Lower leg skin (tissue), 4 donors: ENCODE data around the gene MVP. TPM values are rescaled to one million over a fixed set of nuclear protein-coding genes. Genes with fewer than 3 reads are reported as not detected.
A peak's percentile ranks its signal among the peaks of the same experiment; 100 is the strongest.

ENCODE experiments used
- DNase-seq, 2 donors: peaks; one replicate each; pipeline ENCODE4 v3.0.0-alpha.2; 2019; ENCODE audit warnings: low spot score in 2 of 2
- H3K4me3 ChIP-seq: fragments of 200-600 bp; sonication (generic); 2 replicates; pipeline ENCODE4 v1.5.1; 2017; ENCODE audit warnings: mild to moderate bottlenecking, low read depth; ENCODE audit not compliant: poor library complexity, severe bottlenecking
- CTCF ChIP-seq, 3 donors: fragments of 450-650 bp; IDR thresholded peaks; one replicate each; pipeline ENCODE4 v1.5.1; 2016; ENCODE audit warnings: antibody characterized with exemption in 3 of 3, mild to moderate bottlenecking in 3 of 3, moderate library complexity in 2 of 3
- POLR2A ChIP-seq, 2 donors: fragments of 450-650 bp; IDR thresholded peaks; one replicate each; pipeline ENCODE4 v1.6.1; 2016 to 2017; ENCODE audit warnings: antibody characterized with exemption in 2 of 2, mild to moderate bottlenecking in 1 of 2, moderate library complexity in 1 of 2
- WGBS, 2 donors: methylation state at CpG; one replicate each; pipeline ENCODE4 v1.1.5; 2018; 5-methylcytosine and 5-hydroxymethylcytosine counted together
- intact Hi-C: fragments of 100-400 bp; cut with DNase I; formaldehyde crosslinking; loops from one replicate; pipeline ENCODE4 v1.15.0; 2023; ENCODE audit warnings: low total_unique reads
- total RNA-seq, 4 donors: library from RNA; depleted of rRNA; stranded (reverse); fragments of >200 nt; gene quantifications; one replicate each; pipeline ENCODE4 v1.1.0, GENCODE V29; 2016

The MVP gene
- total RNA-seq, 4 donors from 2014 or later: 58.2 to 94.1 (median 70.4) TPM

GRCh38 chr16:29805232-29806098, 14.8 kb upstream of the MVP start:
- peak; percentile 97 to 99 for DNase-seq
- no peak for TF ChIP-seq CTCF (IDR thresholded peaks at IDR 0.05)
- TF ChIP-seq POLR2A (IDR thresholded peaks at IDR 0.05): peak in 1 of 2 donors; percentile 89
- intact Hi-C loops: no loop called here
- 1% methylated on average over 44 to 63 of the region's 103 CpGs for WGBS, 2 donors
- peak overlapping the region; percentile 84 for H3K4me3 ChIP-seq

- intact Hi-C loops: no loop called here
- no peak for DNase-seq
- 0% methylated on average over 3 of the region's 67 CpGs; no CpG with 5 or more reads in 1 of the 2 donors for WGBS, 2 donors
- TF ChIP-seq CTCF (IDR thresholded peaks at IDR 0.05) (no peak), POLR2A (IDR thresholded peaks at IDR 0.05) (no peak)
- peak within 1 kb of the TSS; percentile 71 for H3K4me3 ChIP-seq
Observed at GRCh38 chr16:29806099-29806579, 14.1 kb upstream of the MVP start, which contains the start of gene MAZ. Gene MAZ, plus strand, starts transcription at chr16:29806529. Its CDS starts 173 bp downstream, at chr16:29806702.

GRCh38 chr16:29806641-29807425, 13.4 kb upstream of the MVP start:
- intact Hi-C loops: no loop called here
- DNase-seq: peak in 1 of 2 donors; percentile 92
- H3K4me3 ChIP-seq: peak overlapping the region; percentile 71
- WGBS, 2 donors: 1 to 3% methylated on average over 11 to 49 of the region's 99 CpGs
- TF ChIP-seq CTCF (IDR thresholded peaks at IDR 0.05): no peak

GRCh38 chr16:29807426-29808218, 12.6 kb upstream of the MVP start:
- 0 to 1% methylated on average over 40 to 58 of the region's 69 CpGs for WGBS, 2 donors
- peak; percentile 90 to 98 for DNase-seq
- TF ChIP-seq CTCF (IDR thresholded peaks at IDR 0.05) (no peak), POLR2A (IDR thresholded peaks at IDR 0.05) (no peak)
- intact Hi-C loops: no loop called here
- H3K4me3 ChIP-seq: peak overlapping the region; percentile 25

- intact Hi-C loops: no loop called here
- 40 to 42% methylated on average over 25 of the region's 25 CpGs for WGBS, 2 donors
- TF ChIP-seq POLR2A (IDR thresholded peaks at IDR 0.05): no peak
- TF ChIP-seq CTCF (IDR thresholded peaks at IDR 0.05): no peak
- no peak overlapping the region for H3K4me3 ChIP-seq
- DNase-seq: no peak
Observed at GRCh38 chr16:29808219-29808900, 11.9 kb upstream of the MVP start.
